ENCODE measurements around the gene RNF150. TPM values are rescaled to one million over a fixed set of nuclear protein-coding genes. Genes with fewer than 3 reads are reported as not detected.
"Not testable (repeated sequence)": the region's sequence is repeated elsewhere in the genome, so short reads cannot be mapped to it uniquely, and the experiment has no call there.

The RNF150 gene
- total RNA-seq, 1 experiment from 2014 or later, result 1.3 TPM

DNA sequence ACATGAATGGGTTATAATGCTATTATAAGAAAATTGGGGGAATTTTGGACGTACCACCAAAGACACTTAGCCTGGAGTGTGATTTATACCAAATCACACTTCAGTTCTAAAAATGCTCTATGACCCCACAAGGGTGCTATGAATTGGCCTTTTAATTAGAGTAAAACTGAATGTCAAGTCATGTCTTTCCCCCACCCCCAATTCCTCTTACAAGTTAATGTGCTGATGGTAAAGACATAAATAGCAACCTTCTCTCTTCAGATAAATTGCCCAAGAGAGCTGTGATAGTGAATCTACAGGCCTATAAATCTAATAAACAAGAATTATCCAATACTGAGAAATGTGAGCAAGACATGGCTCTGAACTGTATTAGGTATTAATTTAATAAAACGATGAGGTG is 78.8 kb downstream of the RNF150 start:
- no peak overlapping the region for H3K4me3 ChIP-seq (ENCODE audit: low read depth in 2 of 2, low read length in 2 of 2)
- TF ChIP-seq TCF7L2 (IDR thresholded peaks at IDR 0.05; ENCODE audit: low read depth, low read length) (no peak), POLR2AphosphoS5 (IDR thresholded peaks at IDR 0.05; ENCODE audit: low read depth, low read length) (no peak)
- in situ Hi-C loops (cut with HindIII; ENCODE audit: low pct_unique_long_range_greater_than_20kb, low sequenced_read_pairs), result no loop called here
- ChIA-PET POLR2A (no interaction called here), CTCF (no interaction called here)
- intact Hi-C loops (cut with micrococcal nuclease; ENCODE audit: unreplicated experiment), result no loop called here
- no peaks in the 10 kb centered on the region for H3K36me3 ChIP-seq (ENCODE audit: control insufficient read depth, insufficient read depth, low read length)
- H3K9me3 ChIP-seq (ENCODE audit: control insufficient read depth, insufficient read depth, low read depth, low read length), result no peaks in the 10 kb centered on the region
- H3K27me3 ChIP-seq (ENCODE audit: control insufficient read depth, insufficient read depth, low read length), result no peaks in the 10 kb centered on the region
- ATAC-seq (no peak), DNase-seq (ENCODE audit: low read depth, low spot score) (no peak)
- no peaks in the 10 kb centered on the region for H3K4me1 ChIP-seq (ENCODE audit: control insufficient read depth, insufficient read depth, low read length)
- BruUV-seq (replicated peaks), result no TSS peak
- no peak overlapping the region for H3K27ac ChIP-seq (ENCODE audit: low read length)

DNA sequence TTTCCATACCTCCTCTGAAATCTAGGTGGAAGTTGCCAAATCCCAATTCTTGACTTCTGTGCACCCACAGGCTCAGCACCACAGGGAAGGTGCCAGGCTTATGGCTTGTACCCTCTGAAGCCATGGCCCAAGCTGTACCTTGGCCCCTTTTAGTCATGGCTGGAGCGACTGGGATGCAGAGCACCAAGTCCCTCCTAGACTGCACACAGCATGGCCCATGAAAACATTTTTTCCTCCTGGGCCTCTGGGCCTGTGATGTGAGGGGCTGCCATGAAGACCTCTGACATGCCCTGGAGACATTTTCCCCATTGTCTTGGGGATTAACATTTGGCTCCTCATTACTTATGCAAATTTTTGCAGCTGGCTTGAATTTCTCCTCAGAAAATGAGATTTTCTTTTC is 82.3 kb downstream of the RNF150 start:
- H3K4me1 ChIP-seq (ENCODE audit: control insufficient read depth, insufficient read depth, low read length); H3K36me3 ChIP-seq (ENCODE audit: control insufficient read depth, insufficient read depth, low read length); BruUV-seq (replicated peaks); H3K9me3 ChIP-seq (ENCODE audit: control insufficient read depth, insufficient read depth, low read depth, low read length); H3K27me3 ChIP-seq (ENCODE audit: control insufficient read depth, insufficient read depth, low read length); DNase-seq (ENCODE audit: low read depth, low spot score); in situ Hi-C loops (cut with HindIII; ENCODE audit: low pct_unique_long_range_greater_than_20kb, low sequenced_read_pairs); CTCF ChIA-PET; H3K4me3 ChIP-seq (ENCODE audit: low read depth in 2 of 2, low read length in 2 of 2); ATAC-seq; intact Hi-C loops (cut with micrococcal nuclease; ENCODE audit: unreplicated experiment); POLR2A ChIA-PET; H3K27ac ChIP-seq (ENCODE audit: low read length): not testable (repeated sequence)

DNA sequence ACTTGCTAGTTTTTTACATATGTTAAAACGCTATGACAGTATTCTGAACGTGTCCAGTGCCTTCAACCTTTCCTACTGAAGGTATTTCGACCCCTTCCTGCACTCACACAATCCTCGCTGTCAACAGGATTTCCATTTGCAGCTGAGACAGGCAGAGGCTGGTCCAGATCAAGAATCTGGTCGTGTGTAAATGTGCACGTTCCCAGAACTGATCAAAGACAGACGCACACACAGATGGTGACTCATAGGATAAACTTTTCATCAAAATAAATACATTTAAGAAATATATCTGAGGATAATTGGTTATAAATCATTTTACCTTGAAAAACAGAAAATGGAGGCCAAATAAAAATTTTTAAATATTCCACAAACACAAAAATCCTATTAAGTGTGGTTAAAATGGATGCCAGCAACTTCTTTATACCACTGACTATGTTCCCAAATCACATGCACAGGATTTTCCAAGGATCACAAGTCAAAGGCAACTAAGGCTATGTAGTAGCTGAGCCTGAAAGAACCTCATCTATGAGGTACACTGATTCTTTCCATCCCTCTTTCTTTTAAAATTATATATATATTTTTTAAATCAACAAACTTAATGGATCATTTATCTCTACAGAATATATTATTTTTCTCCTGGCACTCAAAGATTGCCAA is 85.9 kb downstream of the RNF150 start:
- Histone ChIP-seq H3K4me3 (ENCODE audit: low read depth in 2 of 2, low read length in 2 of 2) (no peak overlapping the region), H3K4me1 (ENCODE audit: control insufficient read depth, insufficient read depth, low read length) (no peaks in the 10 kb centered on the region), H3K27ac (ENCODE audit: low read length) (no peak overlapping the region), H3K27me3 (ENCODE audit: control insufficient read depth, insufficient read depth, low read length) (no peaks in the 10 kb centered on the region), H3K36me3 (ENCODE audit: control insufficient read depth, insufficient read depth, low read length) (no peaks in the 10 kb centered on the region), H3K9me3 (ENCODE audit: control insufficient read depth, insufficient read depth, low read depth, low read length) (no peaks in the 10 kb centered on the region)
- intact Hi-C loops (cut with micrococcal nuclease; ENCODE audit: unreplicated experiment), result no loop called here
- ATAC-seq, result no peak
- BruUV-seq (replicated peaks), result no TSS peak
- DNase-seq (ENCODE audit: low read depth, low spot score), result no peak
- CTCF ChIA-PET, result no interaction called here
- POLR2A ChIA-PET, result no interaction called here
- TF ChIP-seq, protein P1, sequence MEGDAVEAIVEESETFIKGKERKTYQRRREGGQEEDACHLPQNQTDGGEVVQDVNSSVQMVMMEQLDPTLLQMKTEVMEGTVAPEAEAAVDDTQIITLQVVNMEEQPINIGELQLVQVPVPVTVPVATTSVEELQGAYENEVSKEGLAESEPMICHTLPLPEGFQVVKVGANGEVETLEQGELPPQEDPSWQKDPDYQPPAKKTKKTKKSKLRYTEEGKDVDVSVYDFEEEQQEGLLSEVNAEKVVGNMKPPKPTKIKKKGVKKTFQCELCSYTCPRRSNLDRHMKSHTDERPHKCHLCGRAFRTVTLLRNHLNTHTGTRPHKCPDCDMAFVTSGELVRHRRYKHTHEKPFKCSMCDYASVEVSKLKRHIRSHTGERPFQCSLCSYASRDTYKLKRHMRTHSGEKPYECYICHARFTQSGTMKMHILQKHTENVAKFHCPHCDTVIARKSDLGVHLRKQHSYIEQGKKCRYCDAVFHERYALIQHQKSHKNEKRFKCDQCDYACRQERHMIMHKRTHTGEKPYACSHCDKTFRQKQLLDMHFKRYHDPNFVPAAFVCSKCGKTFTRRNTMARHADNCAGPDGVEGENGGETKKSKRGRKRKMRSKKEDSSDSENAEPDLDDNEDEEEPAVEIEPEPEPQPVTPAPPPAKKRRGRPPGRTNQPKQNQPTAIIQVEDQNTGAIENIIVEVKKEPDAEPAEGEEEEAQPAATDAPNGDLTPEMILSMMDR (IDR thresholded peaks at IDR 0.05), result no peak
- no peak for TF ChIP-seq TCF7L2 (IDR thresholded peaks at IDR 0.05; ENCODE audit: low read depth, low read length)
- no peak for TF ChIP-seq POLR2AphosphoS5 (IDR thresholded peaks at IDR 0.05; ENCODE audit: low read depth, low read length)
- no peak for TF ChIP-seq SIN3A (IDR thresholded peaks at IDR 0.05; ENCODE audit: borderline replicate concordance, insufficient read depth, low read depth, low read length)
- TF ChIP-seq, protein P2, sequence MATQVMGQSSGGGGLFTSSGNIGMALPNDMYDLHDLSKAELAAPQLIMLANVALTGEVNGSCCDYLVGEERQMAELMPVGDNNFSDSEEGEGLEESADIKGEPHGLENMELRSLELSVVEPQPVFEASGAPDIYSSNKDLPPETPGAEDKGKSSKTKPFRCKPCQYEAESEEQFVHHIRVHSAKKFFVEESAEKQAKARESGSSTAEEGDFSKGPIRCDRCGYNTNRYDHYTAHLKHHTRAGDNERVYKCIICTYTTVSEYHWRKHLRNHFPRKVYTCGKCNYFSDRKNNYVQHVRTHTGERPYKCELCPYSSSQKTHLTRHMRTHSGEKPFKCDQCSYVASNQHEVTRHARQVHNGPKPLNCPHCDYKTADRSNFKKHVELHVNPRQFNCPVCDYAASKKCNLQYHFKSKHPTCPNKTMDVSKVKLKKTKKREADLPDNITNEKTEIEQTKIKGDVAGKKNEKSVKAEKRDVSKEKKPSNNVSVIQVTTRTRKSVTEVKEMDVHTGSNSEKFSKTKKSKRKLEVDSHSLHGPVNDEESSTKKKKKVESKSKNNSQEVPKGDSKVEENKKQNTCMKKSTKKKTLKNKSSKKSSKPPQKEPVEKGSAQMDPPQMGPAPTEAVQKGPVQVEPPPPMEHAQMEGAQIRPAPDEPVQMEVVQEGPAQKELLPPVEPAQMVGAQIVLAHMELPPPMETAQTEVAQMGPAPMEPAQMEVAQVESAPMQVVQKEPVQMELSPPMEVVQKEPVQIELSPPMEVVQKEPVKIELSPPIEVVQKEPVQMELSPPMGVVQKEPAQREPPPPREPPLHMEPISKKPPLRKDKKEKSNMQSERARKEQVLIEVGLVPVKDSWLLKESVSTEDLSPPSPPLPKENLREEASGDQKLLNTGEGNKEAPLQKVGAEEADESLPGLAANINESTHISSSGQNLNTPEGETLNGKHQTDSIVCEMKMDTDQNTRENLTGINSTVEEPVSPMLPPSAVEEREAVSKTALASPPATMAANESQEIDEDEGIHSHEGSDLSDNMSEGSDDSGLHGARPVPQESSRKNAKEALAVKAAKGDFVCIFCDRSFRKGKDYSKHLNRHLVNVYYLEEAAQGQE (IDR thresholded peaks at IDR 0.05; ENCODE audit: insufficient read depth in 1 of 2, low read depth in 2 of 2, low read length in 1 of 2), result no peak
- in situ Hi-C loops (cut with HindIII; ENCODE audit: low pct_unique_long_range_greater_than_20kb, low sequenced_read_pairs), result no loop called here
